ENCODE data around the gene SLC15A4. TPM values are rescaled to one million over a fixed set of nuclear protein-coding genes. Genes with fewer than 3 reads are reported as not detected.

The SLC15A4 gene
- total RNA-seq, 2 donors from 2014 or later, result 14.4 to 16.0 TPM

DNA sequence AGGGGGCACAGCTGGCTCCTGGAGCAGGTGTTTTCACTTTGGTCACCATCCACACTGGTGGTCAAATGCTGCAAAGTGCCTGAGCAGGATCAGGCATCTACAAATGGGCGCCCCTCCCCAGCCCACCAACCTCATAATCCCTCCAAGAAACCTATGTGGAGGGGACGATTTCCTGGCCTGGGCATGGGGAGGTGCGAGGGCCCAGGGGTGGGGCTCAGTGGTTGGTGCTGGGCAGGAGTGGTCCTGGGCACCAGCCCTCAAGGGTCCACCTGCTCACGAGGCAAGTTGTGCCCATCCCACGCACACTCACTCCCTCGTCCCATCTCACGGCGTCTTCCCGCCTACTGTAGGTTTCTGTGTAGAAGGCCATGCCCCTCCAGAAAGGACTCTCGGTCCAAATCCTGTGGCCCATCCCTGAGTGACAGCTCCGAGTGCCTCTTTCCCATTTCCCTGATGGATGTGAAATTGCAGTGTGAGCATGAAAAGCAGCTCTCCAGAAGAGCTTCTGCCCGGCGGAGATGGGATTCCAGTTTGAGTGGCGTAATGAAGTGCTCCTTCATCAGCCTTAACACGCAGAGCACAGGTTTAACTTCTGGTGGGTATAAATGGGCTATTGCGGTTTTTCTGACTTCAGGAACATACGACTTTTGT lies 36.9 kb downstream of the SLC15A4 start:
- no peak for DNase-seq
- ATAC-seq, result no peak
- intact Hi-C loops (cut with DNase I, micrococcal nuclease), result no loop called here

DNA sequence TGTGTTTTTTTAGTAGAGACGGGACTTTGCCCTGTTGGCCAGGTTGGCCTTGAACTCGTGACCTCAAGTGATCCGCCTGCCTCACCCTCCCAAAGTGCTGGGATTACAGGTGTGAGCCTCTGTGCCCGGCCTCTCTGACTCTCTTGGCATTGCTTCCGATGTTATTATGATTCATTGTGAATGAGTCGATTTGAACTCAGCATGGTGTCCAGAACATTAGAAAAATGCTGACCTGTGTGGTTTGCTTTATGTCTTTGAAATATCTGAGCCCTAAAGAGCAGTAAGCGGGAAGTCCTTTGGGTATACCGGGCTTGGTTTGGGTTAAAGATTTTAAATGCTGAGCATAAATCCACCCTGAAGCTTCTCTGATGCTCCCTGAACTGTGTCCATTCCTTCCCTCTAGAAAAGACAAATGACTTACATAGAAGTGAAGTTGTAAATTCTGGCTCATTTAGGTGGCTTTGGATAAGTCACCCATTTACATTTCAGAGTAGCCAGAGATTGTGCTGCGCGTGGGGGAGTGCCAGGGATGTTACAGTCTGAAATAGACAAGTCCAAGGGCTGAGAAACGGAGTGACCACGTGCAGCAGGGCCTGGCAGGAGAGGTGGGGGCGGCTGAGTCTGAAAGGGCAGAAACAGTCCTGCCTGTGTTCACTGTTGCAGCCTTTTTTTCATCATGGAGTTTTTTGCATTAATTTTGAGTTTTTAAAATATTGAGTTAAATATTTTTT lies 39.6 kb downstream of the SLC15A4 start:
- intact Hi-C loops (cut with DNase I, micrococcal nuclease), result no loop called here
- DNase-seq, result no peak
- no peak for ATAC-seq

DNA sequence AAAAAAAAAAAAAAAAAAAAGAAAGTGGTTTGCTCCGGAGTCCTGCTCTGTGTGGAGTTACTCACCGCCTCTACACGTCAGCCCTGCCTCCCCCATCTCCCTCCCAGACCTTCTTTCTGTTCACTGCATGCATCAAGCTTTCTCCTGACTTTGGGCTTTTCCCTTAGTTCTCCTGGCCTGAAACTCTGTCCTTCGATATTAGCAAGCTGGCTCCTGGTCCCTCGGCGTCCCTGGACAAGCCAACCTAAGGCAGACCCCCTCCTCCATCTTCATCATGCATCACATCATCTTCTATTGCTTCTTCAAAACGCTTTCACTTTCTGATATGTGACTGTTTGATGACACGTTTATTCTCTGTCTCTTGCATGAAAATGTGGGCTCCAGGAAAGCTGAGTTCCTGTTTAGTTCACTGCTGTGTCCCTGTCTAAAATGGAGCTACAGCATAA lies 40.6 kb downstream of the SLC15A4 start:
- no peak for DNase-seq

DNA sequence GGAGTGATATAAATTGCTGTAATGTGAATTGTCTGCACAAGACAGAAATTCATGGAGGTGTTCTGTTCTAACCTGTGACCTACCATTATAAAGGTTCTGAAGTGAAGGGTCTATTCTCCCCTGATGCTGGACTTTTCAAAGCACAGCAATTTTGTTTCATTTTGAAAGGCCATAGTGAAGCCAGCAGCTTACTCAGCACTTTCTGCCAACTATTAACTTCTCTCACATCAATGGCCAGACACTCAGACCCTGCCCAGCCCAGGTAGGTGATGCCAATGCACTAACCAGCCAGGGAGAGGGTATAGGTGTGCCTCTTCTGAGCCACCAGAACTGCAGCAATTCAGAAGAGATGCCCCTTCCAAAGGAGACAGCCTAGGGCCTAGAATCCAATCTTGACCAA lies 43.9 kb downstream of the SLC15A4 start:
- no peak for DNase-seq
- intact Hi-C loops (cut with DNase I, micrococcal nuclease), result no loop called here
- no peak for ATAC-seq

More for the DNA sequence above, 40.6 kb downstream of the SLC15A4 start:
- intact Hi-C loops (cut with DNase I, micrococcal nuclease), result no loop called here
- ATAC-seq, result no peak

DNA sequence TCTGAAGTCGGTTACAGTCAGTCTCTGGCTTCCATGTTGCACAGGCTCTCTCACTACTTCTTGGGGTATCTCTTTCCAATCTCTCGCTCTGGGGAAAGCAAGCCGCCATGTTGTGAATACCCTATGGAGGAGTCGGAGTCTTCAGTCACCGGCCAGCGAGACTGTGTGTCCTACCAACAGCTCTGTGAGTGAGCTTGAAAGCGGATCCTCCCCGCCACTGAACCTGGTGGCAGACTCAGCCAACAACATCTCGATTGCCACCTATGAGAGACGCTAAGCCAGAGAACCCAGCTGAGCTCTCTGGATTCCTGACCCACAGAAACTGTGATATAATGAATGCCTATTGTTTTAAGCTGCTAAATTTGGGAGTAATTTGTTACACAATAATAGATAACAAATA lies 51.5 kb downstream of the SLC15A4 start:
- no peak for ATAC-seq
- DNase-seq, result no peak
- intact Hi-C loops (cut with DNase I, micrococcal nuclease), result no loop called here

DNA sequence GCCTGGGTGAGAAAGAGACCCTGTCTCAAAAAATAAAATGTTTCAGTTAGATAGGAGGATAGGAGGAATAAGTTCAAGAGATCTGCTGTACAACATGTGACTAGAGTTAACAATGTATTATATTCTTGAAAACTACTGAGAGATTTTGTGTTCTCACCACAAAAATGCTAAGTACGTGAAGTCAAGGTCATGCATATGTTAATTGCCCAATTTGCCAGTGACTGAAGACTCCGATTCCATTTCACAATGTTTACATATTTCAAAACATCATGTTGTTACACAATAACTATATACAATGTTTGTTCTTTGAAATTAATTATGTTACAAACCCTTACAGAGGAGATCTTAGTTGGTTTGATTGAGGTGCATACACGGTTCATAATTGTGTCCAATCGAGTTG lies 52.1 kb downstream of the SLC15A4 start:
- intact Hi-C loops (cut with DNase I, micrococcal nuclease), result no loop called here
- DNase-seq (no peak), ATAC-seq (no peak)

DNA sequence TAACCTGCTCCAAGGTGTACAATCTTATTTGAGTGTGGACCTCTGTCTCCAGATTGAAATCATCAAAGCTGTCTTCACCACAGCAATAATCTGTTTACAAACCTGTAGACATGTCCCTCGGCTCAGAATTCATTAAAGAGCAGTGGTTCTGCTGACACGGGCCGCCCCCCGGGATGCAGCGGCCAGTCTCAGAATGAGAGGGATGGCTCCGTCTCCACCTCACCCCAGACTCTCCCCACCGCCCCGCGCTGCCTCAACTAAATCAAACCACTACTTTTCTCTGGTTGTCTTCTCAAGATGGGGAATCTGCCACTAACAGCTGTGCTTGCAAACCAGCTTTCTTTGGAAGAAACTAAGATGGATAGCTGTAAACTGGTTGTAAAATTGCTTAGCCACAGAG lies 56.2 kb downstream of the SLC15A4 start:
- intact Hi-C loops (cut with DNase I, micrococcal nuclease), result no loop called here
- ATAC-seq (no peak), DNase-seq (no peak)

DNA sequence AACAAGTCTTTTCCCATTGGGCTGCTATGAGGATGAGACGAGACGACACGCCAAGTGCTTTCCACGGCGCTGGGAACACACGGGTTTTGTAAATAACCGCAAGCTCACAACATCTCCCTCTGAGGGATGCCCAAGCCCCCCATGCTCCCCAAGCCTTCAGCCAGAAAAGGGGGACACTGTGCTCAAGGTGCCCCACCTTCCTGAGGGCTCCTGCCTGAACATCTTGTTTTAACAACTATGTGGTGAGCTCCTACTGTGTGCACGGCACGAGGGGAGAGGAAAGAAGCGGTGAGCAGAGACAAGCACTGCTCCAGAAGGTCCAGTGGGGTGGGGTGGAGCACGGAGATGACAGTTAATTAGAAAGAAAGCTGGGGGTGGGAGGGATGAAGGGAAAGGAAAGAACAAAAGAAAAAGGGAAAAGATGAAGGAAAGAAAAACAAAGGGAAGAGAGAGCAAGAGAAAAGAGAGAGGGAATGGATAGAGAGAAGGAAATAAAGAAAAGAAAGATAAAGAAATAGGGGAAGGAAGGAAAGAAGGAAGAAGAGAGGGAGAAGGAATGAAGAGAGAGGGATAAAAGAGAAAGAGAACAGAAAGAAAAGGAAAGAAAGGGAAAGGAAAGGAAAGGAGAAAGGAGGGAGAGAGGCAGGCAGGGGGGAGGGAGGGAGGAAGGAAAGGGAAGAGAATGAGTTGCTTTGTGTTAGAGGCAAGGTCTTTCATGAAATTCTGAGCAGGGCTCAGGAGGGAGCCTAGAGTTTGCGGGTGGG lies 56.8 kb downstream of the SLC15A4 start:
- intact Hi-C loops (cut with DNase I, micrococcal nuclease), result no loop called here
- DNase-seq (no peak), ATAC-seq (no peak)

DNA sequence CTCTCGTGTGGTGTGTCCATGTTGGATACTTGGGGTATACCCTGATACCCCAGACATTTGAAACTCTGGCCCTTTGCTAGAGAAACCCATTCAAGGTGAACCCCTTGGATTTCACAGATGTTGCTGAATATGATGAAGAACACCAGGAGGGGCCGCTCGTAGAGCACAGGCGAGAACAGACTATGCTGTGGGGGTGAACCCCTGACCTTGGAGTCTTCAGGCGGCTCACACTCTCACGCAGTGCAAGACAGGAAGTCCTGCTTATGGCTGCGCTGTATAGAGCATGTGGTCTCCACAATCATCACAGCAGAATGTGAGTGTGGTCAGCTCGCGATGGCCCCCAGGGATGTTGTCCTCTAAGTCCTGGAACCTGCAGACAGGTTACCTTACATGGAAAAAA lies 60.4 kb downstream of the SLC15A4 start:
- DNase-seq (no peak), ATAC-seq (no peak)
- intact Hi-C loops (cut with DNase I, micrococcal nuclease), result no loop called here

DNA sequence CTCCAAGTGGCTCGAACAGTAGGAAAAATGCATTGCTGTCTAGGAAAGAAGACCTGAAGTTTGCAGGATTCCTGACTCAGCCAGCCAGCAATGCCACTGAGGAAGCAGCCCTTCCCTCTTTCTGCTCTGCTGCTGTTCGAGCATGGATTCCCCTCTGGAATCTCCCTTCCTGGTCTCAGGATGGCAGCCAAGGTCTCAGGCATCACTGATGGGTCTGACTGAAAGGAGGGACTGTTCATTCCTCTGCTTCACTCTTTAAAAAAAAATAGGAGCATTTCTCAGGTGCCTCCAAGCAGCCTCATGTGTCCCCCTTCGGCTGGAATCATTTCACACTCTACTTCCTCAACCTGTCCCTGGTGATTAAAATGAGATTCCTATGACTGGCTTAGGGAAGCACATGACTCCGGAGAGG lies 62.4 kb downstream of the SLC15A4 start:
- intact Hi-C loops (cut with DNase I, micrococcal nuclease), result no loop called here
- ATAC-seq (no peak), DNase-seq (no peak)

DNA sequence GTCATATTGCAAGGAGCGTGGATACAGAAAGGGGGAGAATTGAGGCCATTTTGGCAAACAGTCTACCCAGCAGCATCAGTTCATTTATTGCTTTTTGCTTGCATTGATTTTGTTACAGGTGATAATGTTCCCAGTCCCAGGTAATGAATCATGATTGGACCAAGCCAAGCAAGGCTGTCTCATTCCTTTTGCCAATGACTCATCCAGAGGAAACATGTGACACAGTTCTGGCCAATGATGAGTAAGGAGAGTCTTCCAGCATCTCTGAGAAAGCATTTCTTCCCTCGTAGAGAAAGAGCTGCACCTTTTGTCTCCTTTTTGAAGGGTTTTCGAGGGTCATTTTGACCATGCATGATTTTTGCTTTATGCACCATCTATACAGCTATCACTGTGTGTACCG lies 68.2 kb downstream of the SLC15A4 start:
- ATAC-seq (no peak), DNase-seq (no peak)
- intact Hi-C loops (cut with DNase I, micrococcal nuclease), result no loop called here

DNA sequence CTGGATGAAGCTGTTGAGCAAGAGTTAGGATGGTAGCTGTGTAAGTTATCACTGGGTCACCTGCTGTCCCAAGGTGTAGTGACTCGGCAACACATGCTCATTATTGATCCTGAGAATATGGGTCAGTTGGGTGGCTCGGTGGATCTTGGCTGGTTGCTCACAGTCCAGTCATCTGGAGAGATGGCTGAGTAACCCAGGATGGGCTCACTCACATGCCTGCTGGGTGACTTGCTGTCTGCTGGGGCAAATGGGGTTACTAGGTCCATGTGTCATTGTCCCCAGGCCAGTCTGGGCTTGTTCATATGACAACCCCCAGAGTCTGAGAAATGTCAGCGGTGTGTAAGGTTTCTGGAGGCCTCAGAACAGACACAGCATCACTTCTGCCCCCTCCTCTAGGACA lies 69.5 kb downstream of the SLC15A4 start:
- intact Hi-C loops (cut with DNase I, micrococcal nuclease), result no loop called here
- DNase-seq (no peak), ATAC-seq (no peak)

DNA sequence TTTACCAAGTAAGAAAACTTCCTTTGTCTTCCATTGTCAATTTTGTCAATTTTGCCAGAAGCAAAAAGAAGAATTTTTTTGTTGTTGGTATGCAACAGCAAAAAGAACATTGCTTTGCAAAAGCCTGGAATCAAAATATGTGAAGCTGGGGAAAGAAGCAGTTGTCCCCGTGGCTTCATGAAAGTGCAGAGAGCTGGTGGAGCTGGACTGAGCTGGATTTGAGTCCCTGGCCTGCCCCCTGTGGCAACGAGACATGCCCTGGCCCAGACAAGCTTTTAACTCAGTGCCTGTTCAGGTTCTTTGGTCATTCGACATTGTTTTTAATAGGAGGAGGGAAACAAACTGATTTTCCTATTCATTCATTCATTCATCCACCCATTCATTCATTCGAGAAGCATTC lies 70.3 kb downstream of the SLC15A4 start:
- DNase-seq, result no peak
- no peak for ATAC-seq
- intact Hi-C loops (cut with DNase I, micrococcal nuclease), result no loop called here

DNA sequence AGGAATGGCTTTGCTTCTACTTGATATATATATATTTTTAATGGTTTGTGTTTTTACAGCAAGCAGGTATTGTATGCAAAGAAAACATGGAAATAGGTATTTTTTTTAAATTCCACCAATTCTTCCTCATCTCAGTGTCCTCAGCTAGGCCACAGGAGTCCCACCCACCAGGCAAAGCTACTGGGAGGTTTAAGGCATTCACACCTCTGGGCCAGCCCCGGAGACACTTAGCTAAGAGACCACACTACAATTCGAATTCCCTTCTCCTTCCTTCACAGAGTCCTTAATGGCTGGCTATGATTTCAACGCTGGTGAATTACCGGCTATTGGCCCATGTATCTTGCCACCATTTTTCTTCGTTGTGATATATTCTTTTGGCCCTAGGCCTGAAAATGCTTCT lies 71.4 kb downstream of the SLC15A4 start:
- ATAC-seq (no peak), DNase-seq (no peak)
- intact Hi-C loops (cut with DNase I, micrococcal nuclease), result no loop called here

DNA sequence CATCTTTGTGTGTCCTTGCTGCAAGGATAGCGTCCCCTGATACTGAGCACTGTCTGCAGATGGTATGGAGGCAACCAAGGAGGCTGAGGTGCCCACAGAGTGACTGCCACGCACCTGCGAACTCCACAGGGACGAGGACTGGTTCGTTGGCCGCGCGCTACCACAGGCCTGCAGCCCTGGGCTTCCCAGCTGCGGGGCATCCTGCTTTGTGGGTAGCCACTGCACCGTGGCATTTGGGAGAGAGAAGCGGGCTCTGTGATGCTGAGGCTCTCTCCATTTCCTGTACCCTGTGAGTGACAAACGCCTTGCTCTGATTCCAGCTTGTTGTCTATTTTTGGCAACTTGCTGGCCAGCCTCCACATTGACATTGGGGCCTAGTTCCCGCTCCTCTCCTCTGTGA lies 76.3 kb downstream of the SLC15A4 start:
- intact Hi-C loops (cut with DNase I, micrococcal nuclease), result no loop called here
- DNase-seq (no peak), ATAC-seq (no peak)

DNA sequence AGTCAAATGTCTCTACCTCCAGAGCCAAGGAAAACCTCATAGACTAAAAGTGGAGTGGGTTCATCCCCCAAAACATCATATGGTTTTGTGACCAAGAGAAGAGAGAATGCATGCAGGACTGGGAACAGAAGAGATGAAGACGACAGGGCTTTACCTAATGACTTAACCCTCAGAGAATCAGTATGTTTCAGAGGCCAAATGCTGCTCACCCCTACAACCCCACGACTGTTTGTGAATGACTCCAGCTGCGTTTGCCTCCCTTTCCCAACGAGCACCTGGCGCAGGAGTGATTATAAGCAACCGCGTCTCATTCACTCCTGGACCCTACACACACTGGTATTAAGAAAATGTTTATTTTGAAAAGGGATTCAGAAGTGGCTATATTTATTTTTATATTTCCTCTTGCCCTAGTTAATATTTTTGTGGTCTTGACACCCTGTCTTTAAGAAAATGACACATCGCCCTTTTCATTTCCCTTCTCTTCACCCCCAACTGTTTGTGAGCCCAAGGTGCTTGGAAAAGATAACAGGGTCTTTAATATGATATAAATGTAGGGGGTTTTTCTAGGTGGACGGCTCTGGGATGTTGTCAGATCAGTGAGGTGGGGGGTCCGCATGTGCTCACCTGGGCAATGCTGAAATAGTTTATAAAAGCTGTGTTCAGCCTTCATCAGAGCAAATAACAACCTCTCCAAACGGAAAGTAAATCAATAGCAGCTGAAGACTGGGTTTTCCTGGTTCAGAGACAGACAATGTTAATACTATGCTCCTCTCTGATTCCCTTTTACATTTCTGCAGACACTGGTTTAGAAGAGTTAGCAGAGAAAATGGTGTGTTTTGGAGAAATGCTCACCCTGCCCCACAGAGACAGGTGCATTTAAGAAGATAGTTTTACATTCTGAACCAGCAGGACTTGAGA lies 77.7 kb downstream of the SLC15A4 start:
- DNase-seq (no peak), ATAC-seq (no peak)
- intact Hi-C loops (cut with DNase I, micrococcal nuclease), result no loop called here

DNA sequence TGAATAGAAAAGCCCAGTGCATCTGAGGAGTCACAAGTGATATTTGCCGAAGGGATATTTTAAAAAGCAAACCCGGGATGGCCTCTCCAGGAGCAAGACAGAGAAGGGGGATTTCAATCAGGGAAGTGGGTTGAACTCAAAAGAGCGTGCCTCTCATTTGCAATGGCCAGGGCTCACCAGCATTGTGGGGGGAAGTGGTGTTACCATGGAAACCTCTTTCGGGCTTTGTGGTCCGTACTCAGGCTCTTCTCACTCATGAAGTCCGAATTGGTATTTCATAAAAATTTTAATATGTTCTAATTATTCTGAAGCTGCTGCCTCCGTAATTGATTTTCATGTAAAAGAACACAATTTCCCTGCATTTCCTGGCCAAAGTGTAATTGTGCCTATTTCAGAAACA lies 79.8 kb downstream of the SLC15A4 start:
- intact Hi-C loops (cut with DNase I, micrococcal nuclease), result no loop called here
- no peak for DNase-seq
- no peak for ATAC-seq
